ENCODE data around the gene IGSF10.

The IGSF10 gene

GRCh38 chr3:151432616-151433372, 28.1 kb downstream of the IGSF10 start:
- Histone ChIP-seq H3K27ac (peak overlapping the region; percentile 14), H3K27me3 (replicated peaks) (no peaks in the 10 kb centered on the region), H3K4me3 (ENCODE audit: low read depth, low read length) (no peak overlapping the region), H3K36me3 (replicated peaks) (no peaks in the 10 kb centered on the region)
- no peak for DNase-seq
- in situ Hi-C loops (cut with HindIII; ENCODE audit: low pct_ligation_motif_present, low sequenced_read_pairs) = loop anchor here (25.0 kb wide), 1 partner anchor 230 kb away; no protein-coding TSS in a partner anchor
- TF ChIP-seq, protein P1, sequence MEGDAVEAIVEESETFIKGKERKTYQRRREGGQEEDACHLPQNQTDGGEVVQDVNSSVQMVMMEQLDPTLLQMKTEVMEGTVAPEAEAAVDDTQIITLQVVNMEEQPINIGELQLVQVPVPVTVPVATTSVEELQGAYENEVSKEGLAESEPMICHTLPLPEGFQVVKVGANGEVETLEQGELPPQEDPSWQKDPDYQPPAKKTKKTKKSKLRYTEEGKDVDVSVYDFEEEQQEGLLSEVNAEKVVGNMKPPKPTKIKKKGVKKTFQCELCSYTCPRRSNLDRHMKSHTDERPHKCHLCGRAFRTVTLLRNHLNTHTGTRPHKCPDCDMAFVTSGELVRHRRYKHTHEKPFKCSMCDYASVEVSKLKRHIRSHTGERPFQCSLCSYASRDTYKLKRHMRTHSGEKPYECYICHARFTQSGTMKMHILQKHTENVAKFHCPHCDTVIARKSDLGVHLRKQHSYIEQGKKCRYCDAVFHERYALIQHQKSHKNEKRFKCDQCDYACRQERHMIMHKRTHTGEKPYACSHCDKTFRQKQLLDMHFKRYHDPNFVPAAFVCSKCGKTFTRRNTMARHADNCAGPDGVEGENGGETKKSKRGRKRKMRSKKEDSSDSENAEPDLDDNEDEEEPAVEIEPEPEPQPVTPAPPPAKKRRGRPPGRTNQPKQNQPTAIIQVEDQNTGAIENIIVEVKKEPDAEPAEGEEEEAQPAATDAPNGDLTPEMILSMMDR (IDR thresholded peaks at IDR 0.05; ENCODE audit: low read depth, low read length, missing control alignments) = no peak

GRCh38 chr3:151431940-151432339, 28.9 kb downstream of the IGSF10 start:
- H3K27ac ChIP-seq = peak overlapping the region; percentile 14
- TF ChIP-seq, protein P1 (IDR thresholded peaks at IDR 0.05; ENCODE audit: low read depth, low read length, missing control alignments) = no peak
- in situ Hi-C loops (cut with HindIII; ENCODE audit: low pct_ligation_motif_present, low sequenced_read_pairs) = loop anchor here (25.0 kb wide), 1 partner anchor 230 kb away; no protein-coding TSS in a partner anchor
- peak; percentile 91 for DNase-seq
- no peak overlapping the region for H3K4me3 ChIP-seq (ENCODE audit: low read depth, low read length)
- no peaks in the 10 kb centered on the region for H3K36me3 ChIP-seq (replicated peaks)
- no peaks in the 10 kb centered on the region for H3K27me3 ChIP-seq (replicated peaks)

GRCh38 chr3:151430821-151431484, 29.9 kb downstream of the IGSF10 start:
- no peaks in the 10 kb centered on the region for H3K27me3 ChIP-seq (replicated peaks)
- TF ChIP-seq, protein P1 (IDR thresholded peaks at IDR 0.05; ENCODE audit: low read depth, low read length, missing control alignments) = no peak
- in situ Hi-C loops (cut with HindIII; ENCODE audit: low pct_ligation_motif_present, low sequenced_read_pairs) = loop anchor here (25.0 kb wide), 1 partner anchor 231 kb away; no protein-coding TSS in a partner anchor
- no peak overlapping the region for H3K4me3 ChIP-seq (ENCODE audit: low read depth, low read length)
- DNase-seq = no peak
- H3K27ac ChIP-seq = no peak overlapping the region
- H3K36me3 ChIP-seq (replicated peaks) = no peaks in the 10 kb centered on the region

DNA sequence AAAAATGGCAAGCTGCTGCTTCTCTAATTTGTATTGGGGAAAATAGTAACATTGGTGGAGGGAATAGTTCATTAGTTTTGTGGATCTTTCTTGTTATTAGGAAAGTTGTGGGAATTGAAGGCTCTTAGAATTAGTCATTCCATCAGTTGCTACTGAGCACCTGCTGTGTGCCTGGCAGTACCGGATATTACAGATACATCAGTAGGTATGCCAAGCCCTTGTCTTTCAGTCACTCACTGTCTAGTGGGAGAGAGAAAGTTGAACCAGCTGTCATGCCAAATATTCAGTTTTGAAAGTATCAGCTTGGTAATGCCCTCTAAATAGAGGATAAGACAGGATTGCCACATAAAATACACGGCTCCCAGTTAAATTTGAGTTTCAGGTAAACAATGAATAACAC, 32.5 kb downstream of the IGSF10 start:
- no peak overlapping the region for H3K27ac ChIP-seq
- no peak overlapping the region for H3K4me3 ChIP-seq (ENCODE audit: low read depth, low read length)
- TF ChIP-seq, protein P1 (IDR thresholded peaks at IDR 0.05; ENCODE audit: low read depth, low read length, missing control alignments) = no peak
- no peak for DNase-seq
- in situ Hi-C loops (cut with HindIII; ENCODE audit: low pct_ligation_motif_present, low sequenced_read_pairs) = loop anchor here (25.0 kb wide), 1 partner anchor 234 kb away; no protein-coding TSS in a partner anchor
- H3K27me3 ChIP-seq (replicated peaks) = no peaks in the 10 kb centered on the region
- no peaks in the 10 kb centered on the region for H3K36me3 ChIP-seq (replicated peaks)

- Histone ChIP-seq H3K36me3 (replicated peaks) (no peaks in the 10 kb centered on the region), H3K27me3 (replicated peaks) (no peaks in the 10 kb centered on the region), H3K27ac (no peak overlapping the region), H3K4me3 (ENCODE audit: low read depth, low read length) (no peak overlapping the region)
- TF ChIP-seq, protein P1 (IDR thresholded peaks at IDR 0.05; ENCODE audit: low read depth, low read length, missing control alignments) = peak; percentile 39
- DNase-seq = no peak
- in situ Hi-C loops (cut with HindIII; ENCODE audit: low pct_ligation_motif_present, low sequenced_read_pairs) = loop anchor here (25.0 kb wide), 1 partner anchor 236 kb away; no protein-coding TSS in a partner anchor
Measured at GRCh38 chr3:151426341-151426657, 34.6 kb downstream of the IGSF10 start.
